ENCODE measurements around the gene MYH10. TPM values are rescaled to one million over a fixed set of nuclear protein-coding genes. Genes with fewer than 3 reads are reported as not detected.
"Not testable (repeated sequence)": the region's sequence is repeated elsewhere in the genome, so short reads cannot be mapped to it uniquely, and the experiment has no call there.

Gene MYH10
- total RNA-seq, 1 donor from 2014 or later, result 34.9 TPM

DNA sequence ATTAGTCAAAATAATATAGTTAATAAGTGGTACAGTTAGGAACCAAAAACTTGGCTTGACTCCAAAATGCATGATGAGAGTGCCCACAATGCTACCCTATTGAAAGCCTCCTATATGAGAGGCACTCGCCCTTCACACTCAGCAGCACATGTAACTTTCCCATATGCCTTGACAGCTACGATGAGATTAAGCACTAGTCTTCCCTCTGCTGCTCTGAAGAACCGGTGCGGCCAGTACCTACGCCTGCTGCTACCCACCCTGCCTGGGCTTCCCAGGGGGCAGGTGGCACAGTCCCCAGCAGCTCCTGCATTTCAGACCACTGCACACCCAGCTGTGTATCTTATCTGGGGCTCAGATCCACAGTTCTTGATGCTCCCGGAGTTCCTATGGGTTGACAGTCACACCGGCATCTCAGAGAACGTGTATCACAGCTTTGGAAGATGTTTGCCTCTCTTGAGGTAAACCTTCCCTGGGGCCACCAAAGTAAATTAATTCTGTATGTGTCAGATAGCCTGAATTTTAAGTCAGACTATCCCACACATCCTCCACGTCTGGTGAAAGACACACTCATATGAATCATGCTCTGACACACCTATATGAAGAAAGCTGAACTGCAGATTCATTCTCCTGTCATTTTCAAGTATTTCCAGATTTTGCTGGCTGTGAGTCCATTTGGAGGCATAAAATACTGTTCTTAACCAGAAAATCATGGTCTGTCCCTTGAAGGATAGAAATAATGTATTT lies 77.8 kb downstream of the MYH10 start:
- Histone ChIP-seq H3K9me3 (no peaks in the 10 kb centered on the region), H3K4me3 (no peak overlapping the region), H3K27ac (no peak overlapping the region), H3K4me1 (no peaks in the 10 kb centered on the region), H3K36me3 (no peaks in the 10 kb centered on the region), H3K27me3 (no peaks in the 10 kb centered on the region)
- DNase-seq (ENCODE audit: extremely low spot score in 2 of 2), result no peak
- peak in 1 of 2 donors; percentile 17 for TF ChIP-seq POLR2AphosphoS5 (IDR thresholded peaks at IDR 0.05; ENCODE audit: insufficient read depth in 1 of 2, low read depth in 1 of 2)
- TF ChIP-seq, protein P1, sequence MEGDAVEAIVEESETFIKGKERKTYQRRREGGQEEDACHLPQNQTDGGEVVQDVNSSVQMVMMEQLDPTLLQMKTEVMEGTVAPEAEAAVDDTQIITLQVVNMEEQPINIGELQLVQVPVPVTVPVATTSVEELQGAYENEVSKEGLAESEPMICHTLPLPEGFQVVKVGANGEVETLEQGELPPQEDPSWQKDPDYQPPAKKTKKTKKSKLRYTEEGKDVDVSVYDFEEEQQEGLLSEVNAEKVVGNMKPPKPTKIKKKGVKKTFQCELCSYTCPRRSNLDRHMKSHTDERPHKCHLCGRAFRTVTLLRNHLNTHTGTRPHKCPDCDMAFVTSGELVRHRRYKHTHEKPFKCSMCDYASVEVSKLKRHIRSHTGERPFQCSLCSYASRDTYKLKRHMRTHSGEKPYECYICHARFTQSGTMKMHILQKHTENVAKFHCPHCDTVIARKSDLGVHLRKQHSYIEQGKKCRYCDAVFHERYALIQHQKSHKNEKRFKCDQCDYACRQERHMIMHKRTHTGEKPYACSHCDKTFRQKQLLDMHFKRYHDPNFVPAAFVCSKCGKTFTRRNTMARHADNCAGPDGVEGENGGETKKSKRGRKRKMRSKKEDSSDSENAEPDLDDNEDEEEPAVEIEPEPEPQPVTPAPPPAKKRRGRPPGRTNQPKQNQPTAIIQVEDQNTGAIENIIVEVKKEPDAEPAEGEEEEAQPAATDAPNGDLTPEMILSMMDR (IDR thresholded peaks at IDR 0.05), result no peak
- intact Hi-C loops (cut with DNase I), result no loop called here

DNA sequence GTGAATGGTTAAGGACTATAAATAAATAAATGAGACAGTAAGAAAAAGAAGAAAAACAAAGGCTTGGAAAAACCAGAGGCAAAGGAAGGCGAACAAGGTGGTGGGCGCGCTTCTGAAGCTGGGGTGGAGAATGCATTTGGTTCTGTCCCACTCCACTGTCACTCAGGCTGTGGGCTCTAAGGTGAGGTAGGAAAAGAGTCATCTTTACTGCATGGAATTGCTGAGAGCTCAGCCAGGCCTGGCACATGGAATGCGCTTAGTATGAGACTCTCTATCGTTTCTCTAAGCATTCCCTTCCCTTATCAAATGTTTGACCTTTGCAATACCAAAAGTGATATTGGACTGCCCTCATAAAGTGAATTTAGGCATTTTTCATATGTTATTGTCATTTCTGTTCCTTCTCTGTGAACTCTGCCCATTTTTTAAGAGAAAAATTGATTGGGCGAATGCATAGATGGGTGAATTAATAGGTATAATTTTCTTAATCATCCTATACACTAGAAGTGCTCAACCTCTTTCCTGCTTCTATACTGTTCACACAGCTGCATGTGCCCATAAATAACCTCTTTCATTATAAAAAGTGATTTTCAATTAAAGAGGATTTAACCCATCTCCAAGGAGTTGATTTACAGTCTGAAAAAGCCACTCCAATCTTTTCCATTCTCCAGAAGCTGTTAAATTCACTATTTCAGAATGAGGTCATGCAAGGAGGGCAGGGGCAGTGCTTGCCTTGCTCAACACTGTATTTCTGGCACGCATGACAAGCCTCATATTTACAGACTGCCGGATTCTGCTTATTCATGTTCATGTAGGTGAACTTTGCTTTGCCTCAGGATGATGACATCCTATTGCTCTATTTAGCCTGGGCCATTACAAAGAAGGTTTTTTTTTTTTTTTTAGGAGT lies 87.7 kb downstream of the MYH10 start:
- H3K9me3 ChIP-seq, result no peaks in the 10 kb centered on the region
- peaks cover 5% of the 10 kb centered on the region for H3K4me1 ChIP-seq
- H3K27me3 ChIP-seq, result no peaks in the 10 kb centered on the region
- peaks cover 0 to 5% of the 10 kb centered on the region in 2 donors for H3K36me3 ChIP-seq
- TF ChIP-seq POLR2A (IDR thresholded peaks at IDR 0.05) (no peak), POLR2AphosphoS5 (IDR thresholded peaks at IDR 0.05; ENCODE audit: insufficient read depth in 1 of 2, low read depth in 1 of 2) (peak in 1 of 2 donors; percentile 27)
- intact Hi-C loops (cut with DNase I), result no loop called here
- H3K27ac ChIP-seq, result no peak overlapping the region
- no peak for DNase-seq (ENCODE audit: extremely low spot score in 2 of 2)
- no peak overlapping the region for H3K4me3 ChIP-seq

DNA sequence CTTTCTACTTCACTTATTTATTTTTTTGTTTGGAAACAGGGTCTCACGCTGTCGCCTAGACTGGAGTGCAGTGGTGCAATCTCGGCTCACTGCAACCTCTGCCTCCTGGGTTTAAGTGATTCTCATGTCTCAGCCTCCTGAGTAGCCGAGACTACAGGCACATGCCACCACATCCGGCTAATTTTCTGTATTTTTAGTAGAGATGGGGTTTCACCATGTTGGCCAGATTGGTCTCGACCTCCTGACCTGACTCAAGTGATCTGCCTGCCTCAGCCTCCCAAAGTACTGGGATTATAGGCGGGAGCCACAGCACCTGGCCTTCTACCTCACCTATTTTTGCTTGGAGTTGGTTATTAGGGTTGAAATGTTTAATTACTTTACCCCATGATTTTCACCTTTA lies 90.5 kb downstream of the MYH10 start:
- intact Hi-C loops (cut with DNase I); H3K9me3 ChIP-seq; DNase-seq (ENCODE audit: extremely low spot score in 2 of 2); H3K27ac ChIP-seq; H3K4me1 ChIP-seq; H3K27me3 ChIP-seq; H3K36me3 ChIP-seq; H3K4me3 ChIP-seq: not testable (repeated sequence)

DNA sequence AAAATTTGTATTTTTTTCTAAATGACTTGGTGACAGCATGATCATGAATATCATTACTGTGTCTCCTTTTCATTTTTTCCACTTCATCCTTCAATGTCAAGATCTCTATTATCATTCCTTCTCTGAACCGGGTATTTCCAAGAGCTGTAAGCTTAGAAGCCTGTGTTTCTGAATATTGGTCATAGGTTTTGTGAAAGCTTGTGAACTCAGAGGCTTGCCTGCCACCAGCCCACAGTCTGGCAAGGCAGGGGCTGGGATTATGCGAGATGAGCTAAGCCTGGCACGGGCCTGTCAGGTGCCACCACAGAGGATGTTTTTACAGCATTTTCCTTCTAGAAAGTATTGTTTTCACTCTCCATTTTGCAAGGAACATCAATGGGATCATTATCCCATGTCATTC lies 92.8 kb downstream of the MYH10 start:
- TF ChIP-seq POLR2A (IDR thresholded peaks at IDR 0.05), result no peak
- no peak for TF ChIP-seq POLR2AphosphoS5 (IDR thresholded peaks at IDR 0.05; ENCODE audit: insufficient read depth in 1 of 2, low read depth in 1 of 2)
- TF ChIP-seq, protein P1 (IDR thresholded peaks at IDR 0.05), result no peak
- Histone ChIP-seq H3K4me1 (no peaks in the 10 kb centered on the region), H3K9me3 (no peaks in the 10 kb centered on the region), H3K4me3 (no peak overlapping the region), H3K27ac (no peak overlapping the region), H3K27me3 (no peaks in the 10 kb centered on the region), H3K36me3 (peaks cover 0 to 12% of the 10 kb centered on the region in 2 donors)
- intact Hi-C loops (cut with DNase I), result no loop called here
- no peak for DNase-seq (ENCODE audit: extremely low spot score in 2 of 2)

DNA sequence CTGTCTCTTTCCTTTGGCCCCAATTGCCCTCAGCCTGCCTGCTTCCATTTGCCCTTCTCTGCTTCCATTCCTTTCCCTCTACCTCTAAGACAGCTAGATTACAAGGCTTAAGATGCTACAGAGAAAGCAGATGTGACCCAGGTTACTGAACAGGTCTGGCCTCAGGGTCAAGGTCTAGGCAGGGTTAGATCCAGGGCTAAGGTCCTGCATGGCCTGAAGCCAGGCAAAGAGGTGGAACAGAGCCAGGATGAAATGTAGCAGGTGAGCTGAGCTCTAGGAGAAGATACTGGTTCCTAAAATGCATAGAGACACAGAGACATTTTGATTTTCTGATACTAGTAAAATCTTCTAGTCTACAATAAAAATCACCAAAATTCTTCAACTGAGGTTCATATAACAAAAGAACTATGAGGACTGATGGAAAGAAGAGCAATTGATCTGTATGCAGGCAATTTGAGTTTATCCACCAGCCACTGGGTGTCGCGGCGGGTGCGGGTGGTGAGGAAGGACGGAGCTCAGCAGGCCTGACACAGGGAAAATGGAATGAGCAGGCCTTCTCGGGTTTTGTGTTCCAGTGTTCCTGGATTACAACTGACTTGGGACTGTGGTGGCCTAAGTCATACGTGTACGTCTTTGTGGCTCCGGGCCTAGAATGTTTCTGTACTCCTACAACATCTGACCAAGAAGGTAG lies 95.9 kb downstream of the MYH10 start:
- intact Hi-C loops (cut with DNase I), result no loop called here
- no peaks in the 10 kb centered on the region for H3K27me3 ChIP-seq
- no peak for TF ChIP-seq POLR2A (IDR thresholded peaks at IDR 0.05)
- H3K36me3 ChIP-seq, result peaks cover 0 to 6% of the 10 kb centered on the region in 2 donors
- H3K27ac ChIP-seq, result no peak overlapping the region
- DNase-seq (ENCODE audit: extremely low spot score in 2 of 2), result no peak
- no peaks in the 10 kb centered on the region for H3K9me3 ChIP-seq
- H3K4me1 ChIP-seq, result no peaks in the 10 kb centered on the region
- no peak overlapping the region for H3K4me3 ChIP-seq

DNA sequence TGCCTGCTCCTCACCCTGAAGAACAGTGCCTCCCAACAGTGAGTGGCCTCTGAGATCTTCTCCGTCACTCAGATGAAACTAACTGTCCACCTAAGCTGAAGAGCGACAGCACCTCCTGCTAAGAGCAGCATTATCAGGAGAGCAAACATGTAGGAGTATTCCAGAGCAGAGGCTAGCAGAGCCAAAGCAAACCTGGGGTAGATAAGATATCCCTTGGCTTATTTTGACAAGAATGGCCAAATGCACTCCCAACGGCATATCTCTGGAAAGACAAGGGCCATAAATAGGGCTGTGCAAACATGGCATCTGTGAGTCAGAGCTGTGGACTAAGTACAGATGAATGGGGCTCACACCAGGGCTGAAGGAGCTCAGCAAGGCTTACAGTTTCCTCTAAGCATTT lies 98.5 kb downstream of the MYH10 start:
- no peak for DNase-seq (ENCODE audit: extremely low spot score in 2 of 2)
- Histone ChIP-seq H3K9me3 (no peaks in the 10 kb centered on the region), H3K36me3 (peaks cover 0 to 6% of the 10 kb centered on the region in 2 donors), H3K27ac (no peak overlapping the region), H3K4me1 (no peaks in the 10 kb centered on the region), H3K4me3 (no peak overlapping the region), H3K27me3 (no peaks in the 10 kb centered on the region)
- TF ChIP-seq, protein P1 (IDR thresholded peaks at IDR 0.05), result no peak
- TF ChIP-seq POLR2AphosphoS5 (IDR thresholded peaks at IDR 0.05; ENCODE audit: insufficient read depth in 1 of 2, low read depth in 1 of 2) (no peak), POLR2A (IDR thresholded peaks at IDR 0.05) (no peak)
- intact Hi-C loops (cut with DNase I), result no loop called here
